GM12878 (cell line): ENCODE measurements around the gene USP46. TPM values are rescaled to one million over a fixed set of nuclear protein-coding genes. Genes with fewer than 3 reads are reported as not detected.

Experiments used
- ATAC-seq: fragments of 200-7000 bp; cut with Tn5 transposase; 3 replicates; pipeline ENCODE4 v1.9.1; 2020; ENCODE audit warnings: mild to moderate bottlenecking, moderate library complexity
- BruUV-seq: library from RNA; stranded (reverse); fragments of 400-500 nt; replicated peaks from 2 replicates; lab custom pipeline; 2021; lab: Mats Ljungman, UMichigan
- CTCF ChIA-PET: fragments of 300-600 bp; sonication (Branson Sonifier 250); formaldehyde crosslinking; extraction: SDS; loops from one replicate; lab custom pipeline; 2021; ENCODE audit warnings: inconsistent platforms; lab: Yijun Ruan, JAX
- POLR2A ChIA-PET: fragments of 350-600 bp; formaldehyde crosslinking; extraction: SDS; loops from one replicate; lab custom pipeline; 2021; ENCODE audit warnings: inconsistent platforms; lab: Charles Lee
- RAD21 ChIA-PET: fragments of 300-600 bp; sonication (Branson Sonifier 250); formaldehyde crosslinking; loops from one replicate; lab custom pipeline; 2023; ENCODE audit warnings: antibody characterized with exemption; ENCODE audit not compliant: unreplicated experiment; lab: Charles Lee
- SMC1A ChIA-PET: fragments of 300-600 bp; sonication (Branson Sonifier 250); formaldehyde crosslinking; loops from one replicate; lab custom pipeline; 2023; ENCODE audit not compliant: unreplicated experiment, uncharacterized antibody; lab: Charles Lee
- DNase-seq: peaks from one replicate; pipeline ENCODE4 v3.0.0-alpha.2; 2011; ENCODE audit warnings: low read depth, low spot score
- FAIRE-seq: peaks from 3 replicates; lab custom pipeline; 2011; peaks lifted over from hg19 to GRCh38; lab: Jason Lieb, UNC
- H2AFZ ChIP-seq: 2 replicates; pipeline ENCODE4 v1.6.0; 2011; ENCODE audit warnings: low read depth, low read length, control low read depth; ENCODE audit not compliant: control insufficient read depth
- H3K27ac ChIP-seq: 2 replicates; pipeline ENCODE4 v1.5.1; 2011; ENCODE audit warnings: control low read depth; ENCODE audit not compliant: control insufficient read depth, insufficient read depth
- H3K27me3 ChIP-seq, 2 experiments: replicated peaks in 1 of 2; 2 replicates each; pipeline versions ENCODE4 v1.6.0 to v1.6.1; 2011; ENCODE audit warnings: low read length in 1 of 2; ENCODE audit not compliant: control insufficient read depth in 2 of 2, insufficient read depth in 2 of 2
- H3K36me3 ChIP-seq, 2 experiments: 2 replicates each; pipeline ENCODE4 v1.5.1; 2011; ENCODE audit warnings: low read length in 1 of 2; ENCODE audit not compliant: control insufficient read depth in 2 of 2, insufficient read depth in 2 of 2
- H3K4me1 ChIP-seq: 2 replicates; pipeline ENCODE4 v1.6.1; 2011; ENCODE audit warnings: mild to moderate bottlenecking, low read length, moderate library complexity, mixed read lengths; ENCODE audit not compliant: control insufficient read depth, insufficient read depth
- H3K4me2 ChIP-seq: 2 replicates; pipeline ENCODE4 v1.6.0; 2011; ENCODE audit warnings: control low read depth; ENCODE audit not compliant: control insufficient read depth, insufficient read depth
- H3K4me3 ChIP-seq: fragments of 200-600 bp; sonication (generic); 2 replicates; pipeline ENCODE4 v1.5.1; 2016
- H3K79me2 ChIP-seq: 2 replicates; pipeline ENCODE4 v1.6.0; 2011; ENCODE audit warnings: low read length; ENCODE audit not compliant: control insufficient read depth, insufficient read depth
- H3K9ac ChIP-seq: 2 replicates; pipeline ENCODE4 v1.8.0; 2011; ENCODE audit warnings: low read length, control low read depth, mixed read lengths; ENCODE audit not compliant: control insufficient read depth, insufficient read depth
- H3K9me3 ChIP-seq: replicated peaks from 3 replicates; pipeline ENCODE4 v1.5.1; 2011; ENCODE audit warnings: mild to moderate bottlenecking, low read length; ENCODE audit not compliant: control insufficient read depth, insufficient read depth
- H4K20me1 ChIP-seq: 2 replicates; pipeline ENCODE4 v1.6.0; 2011; ENCODE audit not compliant: control insufficient read depth, insufficient read depth
- CBX3 ChIP-seq: fragments of 200-600 bp; sonication (generic); IDR thresholded peaks from 2 replicates; pipeline ENCODE4 v1.6.1; 2016; ENCODE audit warnings: low read depth, borderline replicate concordance
- CHD2 ChIP-seq: IDR thresholded peaks from 2 replicates; pipeline ENCODE4 v1.6.1; 2011; ENCODE audit warnings: low read depth, low read length, improper control_type of control experiment, borderline replicate concordance
- ELK1 ChIP-seq: IDR thresholded peaks from 2 replicates; pipeline ENCODE4 v1.6.1; 2012; ENCODE audit warnings: low read depth, low read length, improper control_type of control experiment
- HDGF ChIP-seq: fragments of 450-650 bp; IDR thresholded peaks from 2 replicates; pipeline ENCODE4 v1.6.1; 2016; ENCODE audit warnings: antibody characterized with exemption
- JUND ChIP-seq: IDR thresholded peaks from 2 replicates; pipeline ENCODE4 v1.6.1; 2012; ENCODE audit warnings: low read depth, mild to moderate bottlenecking, low read length, improper control_type of control experiment, moderate library complexity
- KLF5 ChIP-seq: fragments of 450-650 bp; IDR thresholded peaks from 2 replicates; pipeline ENCODE4 v1.6.1; 2014; ENCODE audit warnings: mild to moderate bottlenecking; ENCODE audit not compliant: partially characterized antibody
- NKRF ChIP-seq: fragments of 450-650 bp; conservative IDR thresholded peaks from 2 replicates; pipeline ENCODE4 v1.6.1; 2017; ENCODE audit warnings: mild to moderate bottlenecking, moderate library complexity
- PAX8 ChIP-seq: fragments of 450-650 bp; IDR thresholded peaks from 2 replicates; pipeline ENCODE4 v1.6.1; 2017; ENCODE audit warnings: mild to moderate bottlenecking, moderate library complexity
- POLR2AphosphoS5 ChIP-seq: IDR thresholded peaks from 2 replicates; pipeline ENCODE4 v1.6.1; 2011; ENCODE audit warnings: mild to moderate bottlenecking, low read length, inconsistent platforms
- RBBP5 ChIP-seq: fragments of 200-600 bp; sonication (generic); conservative IDR thresholded peaks from 2 replicates; pipeline ENCODE4 v1.6.1; 2016
- SMAD5 ChIP-seq: IDR thresholded peaks from 2 replicates; pipeline ENCODE4 v1.6.1; 2016; ENCODE audit warnings: antibody characterized with exemption, low read depth
- TAF1 ChIP-seq: IDR thresholded peaks from 2 replicates; pipeline ENCODE4 v1.6.1; 2011; ENCODE audit warnings: mild to moderate bottlenecking, low read depth, low read length, borderline replicate concordance
- ZBTB11 ChIP-seq: fragments of 450-650 bp; formaldehyde crosslinking; IDR thresholded peaks from 2 replicates; pipeline ENCODE4 v1.5.0; 2022; ENCODE audit warnings: mild to moderate bottlenecking, missing genetic modification characterization
- WGBS: methylation state at CpG from one replicate; pipeline ENCODE4 v1.1.6; 2016; ENCODE audit warnings: low lambda C conversion rate; ENCODE audit not compliant: insufficient replicate concordance, insufficient coverage; ENCODE audit errors: missing lambda C conversion rate; 5-methylcytosine and 5-hydroxymethylcytosine counted together
- in situ Hi-C: fragments of 300-500 bp; cut with MboI; formaldehyde crosslinking; loops from 9 replicates; pipeline ENCODE4 v1.14.3; 2018; ENCODE audit warnings: mixed read lengths
- intact Hi-C: fragments of 100-400 bp; cut with micrococcal nuclease; formaldehyde crosslinking; loops from one replicate; pipeline ENCODE4 v1.14.2; 2022; ENCODE audit not compliant: unreplicated experiment
- polyA plus RNA-seq, 11 experiments: library from polyadenylated mRNA; depleted of rRNA in 4 of 11; unstranded in 6 of 11; stranded (reverse) in 5 of 11; fragments of >200 nt; fragmentation: Nextera tagmentation in 4 of 11; fragmentation: Illumina TruSeq in 1 of 11; extraction: Ambion mirVana in 4 of 11; extraction: Trizol in 1 of 11; gene quantifications; 1 replicate in 1 of 11; 2 replicates in 10 of 11; pipeline versions ENCODE4 v1.2.1 to v1.2.3, GENCODE V29; 2011 to 2016; ENCODE audit warnings: inconsistent platforms in 2 of 11, missing spikeins in 2 of 11, low read depth in 1 of 11
- total RNA-seq, 4 experiments: library from RNA; depleted of rRNA in 3 of 4; stranded (reverse); fragments of >200 nt in 3 of 4; fragmentation: Illumina TruSeq in 1 of 4; extraction: Trizol in 1 of 4; gene quantifications; 2 replicates each; pipeline versions ENCODE4 v1.2.1 to v1.2.3, GENCODE V29; 2013 to 2021
- TF ChIP-seq, protein P1 (sequence below): IDR thresholded peaks from 2 replicates; pipeline ENCODE4 v1.6.1; 2012; ENCODE audit warnings: mild to moderate bottlenecking, low read depth, low read length

Gene USP46
- total and polyA plus RNA-seq, 10 of the 15 experiments (the other 5 are each of a cell fraction or from before 2014, with no cell fraction given) = 5.3 to 20.1 (median 12.0) TPM

DNA sequence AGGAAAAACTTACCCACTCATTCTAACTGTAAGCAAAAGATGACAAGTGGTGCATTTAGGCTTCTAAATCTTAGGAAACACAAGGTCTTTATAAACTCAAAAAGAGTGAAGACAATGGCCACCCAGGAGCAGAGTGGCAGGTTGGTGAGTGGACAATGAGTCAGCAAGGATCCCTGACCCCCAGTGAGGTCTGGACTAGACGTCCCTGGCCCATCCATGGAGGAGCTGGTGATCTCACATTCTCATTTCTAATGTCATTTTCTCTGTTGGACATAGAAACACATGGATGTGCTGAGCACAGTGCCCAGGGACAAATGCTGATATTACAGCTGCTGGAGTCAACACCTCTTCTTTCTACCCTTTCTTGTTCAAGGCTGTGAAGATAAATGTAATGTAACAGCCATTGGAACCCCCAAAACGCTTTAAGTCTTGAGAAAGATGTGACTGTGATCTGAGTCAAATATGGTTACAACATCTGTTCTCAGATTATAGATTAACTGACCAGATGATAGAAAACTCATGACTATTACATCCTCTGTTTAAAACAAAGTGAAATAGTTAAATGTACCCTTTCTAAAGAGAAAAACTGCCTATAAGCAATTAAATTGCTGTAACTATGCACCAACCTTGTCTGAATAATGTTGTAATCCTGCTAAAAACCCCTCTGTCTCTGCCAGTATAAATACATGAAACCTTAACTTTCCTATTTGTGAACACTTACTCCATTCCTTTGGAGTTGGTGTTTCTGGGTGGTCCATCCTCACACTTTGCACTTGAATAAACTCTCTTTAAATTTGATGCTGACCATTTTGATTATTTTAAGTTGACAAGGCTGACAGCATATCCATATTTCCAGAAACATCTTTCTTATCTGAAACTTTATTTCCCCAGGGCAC lies 92.7 kb downstream of the USP46 start:
- no TSS peak for BruUV-seq
- DNase-seq = no peak
- in situ Hi-C loops (no loop called here), intact Hi-C loops (no loop called here)
- 0% methylated on average over 2 of the region's 2 CpGs for WGBS
- no peak overlapping the region for H3K9ac ChIP-seq
- no peak overlapping the region for H2AFZ ChIP-seq
- no peaks in the 10 kb centered on the region for H3K36me3 ChIP-seq
- no peaks in the 10 kb centered on the region for H3K27me3 ChIP-seq
- CTCF ChIA-PET = no interaction called here
- POLR2A ChIA-PET = no interaction called here
- no peak overlapping the region for H3K4me3 ChIP-seq
- no peak overlapping the region for H3K27ac ChIP-seq
- H3K9me3 ChIP-seq = no peaks in the 10 kb centered on the region
- RAD21 ChIA-PET = no interaction called here
- no peaks in the 10 kb centered on the region for H3K4me1 ChIP-seq
- no peak overlapping the region for H3K4me2 ChIP-seq
- no peaks in the 10 kb centered on the region for H3K79me2 ChIP-seq
- ATAC-seq = no peak
- SMC1A ChIA-PET = no interaction called here
- H4K20me1 ChIP-seq = no peaks in the 10 kb centered on the region
- no peak for FAIRE-seq
- no peak for TF ChIP-seq RBBP5
- TF ChIP-seq SMAD5 = no peak
- TF ChIP-seq KLF5 = no peak
- TF ChIP-seq ELK1 = no peak
- TF ChIP-seq, protein P1, sequence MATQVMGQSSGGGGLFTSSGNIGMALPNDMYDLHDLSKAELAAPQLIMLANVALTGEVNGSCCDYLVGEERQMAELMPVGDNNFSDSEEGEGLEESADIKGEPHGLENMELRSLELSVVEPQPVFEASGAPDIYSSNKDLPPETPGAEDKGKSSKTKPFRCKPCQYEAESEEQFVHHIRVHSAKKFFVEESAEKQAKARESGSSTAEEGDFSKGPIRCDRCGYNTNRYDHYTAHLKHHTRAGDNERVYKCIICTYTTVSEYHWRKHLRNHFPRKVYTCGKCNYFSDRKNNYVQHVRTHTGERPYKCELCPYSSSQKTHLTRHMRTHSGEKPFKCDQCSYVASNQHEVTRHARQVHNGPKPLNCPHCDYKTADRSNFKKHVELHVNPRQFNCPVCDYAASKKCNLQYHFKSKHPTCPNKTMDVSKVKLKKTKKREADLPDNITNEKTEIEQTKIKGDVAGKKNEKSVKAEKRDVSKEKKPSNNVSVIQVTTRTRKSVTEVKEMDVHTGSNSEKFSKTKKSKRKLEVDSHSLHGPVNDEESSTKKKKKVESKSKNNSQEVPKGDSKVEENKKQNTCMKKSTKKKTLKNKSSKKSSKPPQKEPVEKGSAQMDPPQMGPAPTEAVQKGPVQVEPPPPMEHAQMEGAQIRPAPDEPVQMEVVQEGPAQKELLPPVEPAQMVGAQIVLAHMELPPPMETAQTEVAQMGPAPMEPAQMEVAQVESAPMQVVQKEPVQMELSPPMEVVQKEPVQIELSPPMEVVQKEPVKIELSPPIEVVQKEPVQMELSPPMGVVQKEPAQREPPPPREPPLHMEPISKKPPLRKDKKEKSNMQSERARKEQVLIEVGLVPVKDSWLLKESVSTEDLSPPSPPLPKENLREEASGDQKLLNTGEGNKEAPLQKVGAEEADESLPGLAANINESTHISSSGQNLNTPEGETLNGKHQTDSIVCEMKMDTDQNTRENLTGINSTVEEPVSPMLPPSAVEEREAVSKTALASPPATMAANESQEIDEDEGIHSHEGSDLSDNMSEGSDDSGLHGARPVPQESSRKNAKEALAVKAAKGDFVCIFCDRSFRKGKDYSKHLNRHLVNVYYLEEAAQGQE = no peak
- no peak for TF ChIP-seq CHD2
- TF ChIP-seq HDGF = no peak
- TF ChIP-seq PAX8 = no peak
- no peak for TF ChIP-seq JUND
- TF ChIP-seq CBX3 = no peak
- TF ChIP-seq ZBTB11 (CRISPR knock-in tag) = no peak
- no peak for TF ChIP-seq NKRF
- no peak for TF ChIP-seq POLR2AphosphoS5
- TF ChIP-seq TAF1 = no peak
